CD4-positive, alpha-beta T cell (primary cell): ENCODE results near the gene PTPRO. TPM values are rescaled to one million over a fixed set of nuclear protein-coding genes. Genes with fewer than 3 reads are reported as not detected.

Experiments
- ATAC-seq: fragments of 200-7000 bp; cut with Tn5 transposase; one replicate; pipeline ENCODE4 v1.10.0; 2022; ENCODE audit warnings: mild to moderate bottlenecking; ENCODE audit not compliant: poor library complexity
- CTCF ChIA-PET: fragments of 350-600 bp; sonication (Branson Sonifier 250); formaldehyde crosslinking; loops from one replicate; lab custom pipeline; 2021; ENCODE audit warnings: antibody characterized with exemption, inconsistent platforms; lab: Charles Lee
- POLR2A ChIA-PET: fragments of 350-600 bp; sonication (Branson Sonifier 250); formaldehyde crosslinking; loops from one replicate; lab custom pipeline; 2021; ENCODE audit warnings: antibody characterized with exemption, inconsistent platforms; lab: Charles Lee
- DNase-seq, 14 experiments: peaks; one replicate each; pipeline ENCODE4 v3.0.0-alpha.2; 2013 to 2020; ENCODE audit warnings: mixed read lengths in 2 of 14
- H3K27ac ChIP-seq, 2 donors: one replicate each; pipeline versions ENCODE4 v1.5.1 to v1.7.0; 2013; ENCODE audit warnings: low read length in 2 of 2, low read depth in 1 of 2, mild to moderate bottlenecking in 1 of 2
- H3K27me3 ChIP-seq, 2 experiments: 1 replicate in 1 of 2; 2 replicates in 1 of 2; pipeline versions ENCODE4 v1.6.1 to v1.7.0; 2013; ENCODE audit warnings: low read length in 2 of 2, control low read depth in 1 of 2, mild to moderate bottlenecking in 1 of 2, moderate library complexity in 1 of 2; ENCODE audit not compliant: insufficient read depth in 2 of 2, control insufficient read depth in 1 of 2
- H3K36me3 ChIP-seq: one replicate; pipeline ENCODE4 v1.6.1; 2013; ENCODE audit warnings: low read length, control low read depth; ENCODE audit not compliant: insufficient read depth
- H3K4me1 ChIP-seq: one replicate; pipeline ENCODE4 v1.6.1; 2013; ENCODE audit warnings: low read length, control low read depth; ENCODE audit not compliant: insufficient read depth
- H3K4me3 ChIP-seq: one replicate; pipeline ENCODE4 v1.5.1; 2013; ENCODE audit warnings: mild to moderate bottlenecking, low read length, moderate library complexity
- H3K9me3 ChIP-seq, 2 experiments: 1 replicate in 1 of 2; 2 replicates in 1 of 2; pipeline versions ENCODE4 v1.6.1 to v1.7.0; 2013; ENCODE audit warnings: low read length in 2 of 2, mild to moderate bottlenecking in 2 of 2, control low read depth in 1 of 2, moderate library complexity in 1 of 2; ENCODE audit not compliant: control insufficient read depth in 1 of 2, insufficient read depth in 1 of 2
- H3K27ac Mint-ChIP-seq: one replicate; pipeline ENCODE4 v1.8.0; 2020; ENCODE audit warnings: mixed read lengths
- H3K27me3 Mint-ChIP-seq: one replicate; pipeline ENCODE4 v1.8.0; 2021; ENCODE audit warnings: mixed read lengths
- H3K36me3 Mint-ChIP-seq: one replicate; pipeline ENCODE4 v1.8.0; 2021; ENCODE audit warnings: low read depth, mixed read lengths
- H3K4me1 Mint-ChIP-seq: one replicate; pipeline ENCODE4 v1.8.0; 2021; ENCODE audit warnings: low read depth, mixed read lengths
- H3K4me3 Mint-ChIP-seq: one replicate; pipeline ENCODE4 v1.8.0; 2020; ENCODE audit warnings: mild to moderate bottlenecking, mixed read lengths
- H3K9me3 Mint-ChIP-seq: one replicate; pipeline ENCODE4 v1.8.0; 2020; ENCODE audit warnings: mixed read lengths
- CTCF ChIP-seq: fragments of 200-600 bp; IDR thresholded peaks from one replicate; pipeline ENCODE4 v1.8.0; 2022; ENCODE audit warnings: antibody characterized with exemption, mild to moderate bottlenecking
- intact Hi-C, 2 experiments: fragments of 100-400 bp; cut with DNase I in 1 of 2; cut with micrococcal nuclease in 1 of 2; formaldehyde crosslinking; loops; one replicate each; pipeline versions ENCODE4 v1.15.1 to v1.9.0; 2023 to 2025; cut with DNase I, micrococcal nuclease
- total RNA-seq, 174 experiments: library from RNA in 2 of 174; stranded (reverse) in 2 of 174; gene quantifications; one replicate each; pipeline ENCODE4 v1.2.3 and lab custom pipeline; 2021 to 2026

Gene PTPRO
- total RNA-seq, 2 experiments from 2014 or later: 2.1 to 2.8 TPM

DNA sequence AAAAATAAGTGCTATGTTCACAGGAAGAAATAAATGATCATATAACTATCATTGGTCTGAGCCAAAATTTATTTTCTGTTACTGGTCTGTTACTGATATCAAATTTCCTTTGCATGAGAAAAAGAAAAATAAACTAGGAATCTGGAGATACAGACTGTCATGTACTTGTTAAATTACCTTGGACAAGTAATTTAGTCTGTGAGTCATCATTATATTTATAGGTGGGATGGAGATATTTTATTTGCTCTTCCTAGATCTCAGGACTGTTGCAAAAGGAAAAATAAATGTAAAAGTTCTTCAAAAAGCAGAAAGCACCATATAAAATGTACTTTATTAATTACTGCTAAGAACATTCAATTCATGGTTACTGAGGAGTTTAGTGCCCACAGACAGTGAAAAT lies 174.4 kb downstream of the PTPRO start:
- no peaks in the 10 kb centered on the region for H3K4me1 ChIP-seq
- CTCF ChIA-PET: no interaction called here
- intact Hi-C loops: loop anchor here in 1 of 2 experiments (5.0 kb wide), 1 partner anchor 159 kb away; no protein-coding TSS in a partner anchor
- TF ChIP-seq CTCF: no peak
- Mint-ChIP-seq H3K9me3 (peaks cover 5% of the 10 kb centered on the region), H3K4me1 (no peaks in the 10 kb centered on the region), H3K36me3 (no peaks in the 10 kb centered on the region), H3K27ac (no peak overlapping the region), H3K27me3 (peaks cover 36% of the 10 kb centered on the region), H3K4me3 (no peak overlapping the region)
- peaks cover 0 to 9% of the 10 kb centered on the region in 2 experiments for H3K9me3 ChIP-seq
- POLR2A ChIA-PET: no interaction called here
- H3K27ac ChIP-seq: no peak overlapping the region
- no peak for DNase-seq
- H3K27me3 ChIP-seq: no peaks in the 10 kb centered on the region
- H3K4me3 ChIP-seq: no peak overlapping the region
- H3K36me3 ChIP-seq: no peaks in the 10 kb centered on the region
- ATAC-seq: no peak

DNA sequence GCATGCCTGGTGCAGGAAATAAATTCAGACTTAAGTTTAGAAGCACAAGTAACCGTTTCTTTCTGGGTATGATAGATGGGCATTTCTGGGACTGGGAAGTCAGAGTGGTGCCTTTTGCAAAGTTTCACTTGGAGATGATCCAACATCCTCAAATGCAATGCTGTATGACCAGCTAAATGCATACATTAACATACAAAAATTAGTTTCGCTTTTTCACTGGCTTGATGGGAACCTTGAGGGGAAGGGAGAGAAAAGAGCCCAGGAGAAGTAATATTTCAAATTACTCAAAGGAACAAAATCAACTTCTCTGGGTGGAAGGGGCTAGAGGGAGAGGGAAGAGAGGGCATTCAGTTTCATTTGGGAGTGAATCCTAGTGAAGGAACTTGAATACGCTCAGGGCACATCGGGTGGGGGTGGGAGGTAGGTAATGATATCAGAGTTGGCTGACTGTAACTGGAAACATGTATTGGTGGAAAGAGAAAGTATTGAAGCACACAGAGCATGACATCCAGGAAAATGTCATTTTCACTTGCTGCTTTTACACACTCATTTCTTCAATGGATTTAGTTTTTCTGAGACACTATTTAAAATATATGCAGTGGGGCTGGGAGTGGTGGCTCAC lies 175.5 kb downstream of the PTPRO start:
- Mint-ChIP-seq H3K4me1 (no peaks in the 10 kb centered on the region), H3K4me3 (no peak overlapping the region), H3K9me3 (peaks cover 2% of the 10 kb centered on the region), H3K36me3 (no peaks in the 10 kb centered on the region), H3K27ac (no peak overlapping the region), H3K27me3 (peaks cover 36% of the 10 kb centered on the region)
- TF ChIP-seq CTCF: no peak
- ATAC-seq (no peak), DNase-seq (no peak)
- Histone ChIP-seq H3K4me3 (no peak overlapping the region), H3K27ac (no peak overlapping the region), H3K27me3 (no peaks in the 10 kb centered on the region), H3K36me3 (no peaks in the 10 kb centered on the region), H3K9me3 (peaks cover 0 to 9% of the 10 kb centered on the region in 2 experiments), H3K4me1 (no peaks in the 10 kb centered on the region)
- ChIA-PET CTCF (no interaction called here), POLR2A (no interaction called here)
- intact Hi-C loops: loop anchor here in 1 of 2 experiments (5.0 kb wide), 1 partner anchor 160 kb away; no protein-coding TSS in a partner anchor

DNA sequence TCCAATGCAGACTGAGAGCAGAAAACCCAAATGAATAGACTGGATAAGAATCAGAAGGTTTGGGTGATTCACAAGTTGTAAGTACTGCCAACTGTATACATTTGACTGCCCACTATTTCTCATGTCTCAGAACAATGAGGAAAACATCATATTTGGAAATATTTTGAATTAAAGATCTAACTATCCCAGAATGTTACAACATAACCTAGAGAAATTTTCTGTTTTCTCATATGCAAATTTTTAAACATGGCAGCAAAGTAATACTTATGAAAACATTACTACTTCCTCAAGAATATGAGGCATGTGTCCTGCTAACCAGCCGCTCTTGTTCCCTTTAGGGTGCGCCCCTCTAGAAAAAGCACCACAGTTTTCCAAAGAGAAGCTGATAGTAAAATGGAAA lies 179.9 kb downstream of the PTPRO start:
- Histone ChIP-seq H3K27me3 (no peaks in the 10 kb centered on the region), H3K36me3 (no peaks in the 10 kb centered on the region), H3K27ac (no peak overlapping the region), H3K9me3 (no peaks in the 10 kb centered on the region), H3K4me3 (no peak overlapping the region), H3K4me1 (no peaks in the 10 kb centered on the region)
- ChIA-PET CTCF (no interaction called here), POLR2A (no interaction called here)
- peaks cover 42% of the 10 kb centered on the region for H3K27me3 Mint-ChIP-seq
- H3K36me3 Mint-ChIP-seq: no peaks in the 10 kb centered on the region
- no peak overlapping the region for H3K4me3 Mint-ChIP-seq
- DNase-seq (no peak), ATAC-seq (no peak)
- H3K27ac Mint-ChIP-seq: no peak overlapping the region
- no peaks in the 10 kb centered on the region for H3K9me3 Mint-ChIP-seq
- H3K4me1 Mint-ChIP-seq: no peaks in the 10 kb centered on the region
- TF ChIP-seq CTCF: no peak
- intact Hi-C loops: no loop called here
